Mesenchymal stem cell (in vitro differentiated cells and primary cell): ENCODE results near the gene ARPC3. TPM values are rescaled to one million over a fixed set of nuclear protein-coding genes. Genes with fewer than 3 reads are reported as not detected.

Experiments
- DNase-seq: peaks from one replicate; pipeline ENCODE4 v3.0.0-alpha.2; 2013
- H2AFZ ChIP-seq: one replicate; pipeline ENCODE4 v1.6.1; 2013; ENCODE audit warnings: low read depth, mild to moderate bottlenecking, control low read depth, inconsistent platforms, low read length, moderate library complexity
- H2AK5ac ChIP-seq: 2 replicates; pipeline ENCODE4 v1.6.1; 2013; ENCODE audit warnings: low read length, moderate library complexity, mild to moderate bottlenecking, inconsistent platforms; ENCODE audit not compliant: severe bottlenecking
- H2BK120ac ChIP-seq: one replicate; pipeline ENCODE4 v1.6.1; 2013; ENCODE audit warnings: low read depth, mild to moderate bottlenecking, inconsistent platforms, low read length, moderate library complexity
- H2BK12ac ChIP-seq, 2 experiments: one replicate each; pipeline ENCODE4 v1.6.1; 2013; ENCODE audit warnings: inconsistent platforms in 2 of 2, low read length in 2 of 2, mild to moderate bottlenecking in 2 of 2, moderate library complexity in 2 of 2, control low read depth in 1 of 2
- H2BK15ac ChIP-seq: one replicate; pipeline ENCODE4 v1.6.1; 2013; ENCODE audit warnings: mild to moderate bottlenecking, low read depth, inconsistent platforms; ENCODE audit not compliant: poor library complexity, severe bottlenecking
- H2BK5ac ChIP-seq: 2 replicates; pipeline ENCODE4 v1.6.1; 2013; ENCODE audit warnings: low read depth, mild to moderate bottlenecking, low read length, control low read depth, inconsistent platforms; ENCODE audit not compliant: poor library complexity, severe bottlenecking
- H3K14ac ChIP-seq, 2 experiments: one replicate each; pipeline ENCODE4 v1.6.1; 2013; ENCODE audit warnings: inconsistent platforms in 2 of 2, low read length in 2 of 2, control low read depth in 1 of 2, mild to moderate bottlenecking in 1 of 2, moderate library complexity in 1 of 2
- H3K18ac ChIP-seq, 2 experiments: one replicate each; pipeline ENCODE4 v1.6.1; 2013; ENCODE audit warnings: inconsistent platforms in 2 of 2, low read length in 2 of 2, control low read depth in 1 of 2, low read depth in 1 of 2, mild to moderate bottlenecking in 1 of 2
- H3K23ac ChIP-seq, 2 experiments: one replicate each; pipeline ENCODE4 v1.6.1; 2013; ENCODE audit warnings: inconsistent platforms in 2 of 2, low read length in 2 of 2, mild to moderate bottlenecking in 2 of 2, moderate library complexity in 2 of 2, control low read depth in 1 of 2
- H3K27ac ChIP-seq: 2 replicates; pipeline ENCODE4 v1.5.1; 2013; ENCODE audit warnings: mild to moderate bottlenecking, moderate library complexity, low read length, control low read depth, inconsistent platforms; ENCODE audit not compliant: poor library complexity, severe bottlenecking
- H3K27me3 ChIP-seq, 2 experiments: 2 replicates each; pipeline versions ENCODE4 v1.6.1 to v1.7.0; 2013; ENCODE audit warnings: low read length in 2 of 2, mild to moderate bottlenecking in 2 of 2, moderate library complexity in 2 of 2, control low read depth in 1 of 2, inconsistent platforms in 1 of 2; ENCODE audit not compliant: control insufficient read depth in 1 of 2, insufficient read depth in 1 of 2
- H3K36me3 ChIP-seq, 2 experiments: 2 replicates each; pipeline versions ENCODE4 v1.6.1 to v1.7.0; 2013; ENCODE audit warnings: low read length in 2 of 2, control low read depth in 1 of 2, inconsistent platforms in 1 of 2, low read depth in 1 of 2, mild to moderate bottlenecking in 1 of 2; ENCODE audit not compliant: insufficient read depth in 2 of 2, control insufficient read depth in 1 of 2
- H3K4ac ChIP-seq, 2 experiments: one replicate each; pipeline ENCODE4 v1.6.1; 2013; ENCODE audit warnings: inconsistent platforms in 2 of 2, low read length in 2 of 2, mild to moderate bottlenecking in 2 of 2, moderate library complexity in 2 of 2, control low read depth in 1 of 2, low read depth in 1 of 2
- H3K4me1 ChIP-seq: 2 replicates; pipeline ENCODE4 v1.6.1; 2013; ENCODE audit warnings: low read depth, low read length, control low read depth; ENCODE audit not compliant: control insufficient read depth, insufficient read depth
- H3K4me2 ChIP-seq: 2 replicates; pipeline ENCODE4 v1.6.1; 2013; ENCODE audit warnings: low read length, mild to moderate bottlenecking, inconsistent platforms; ENCODE audit not compliant: poor library complexity, severe bottlenecking
- H3K4me3 ChIP-seq, 2 experiments: 2 replicates each; pipeline versions ENCODE4 v1.5.1 to v1.7.0; 2013; ENCODE audit warnings: low read length in 2 of 2, mild to moderate bottlenecking in 2 of 2, control low read depth in 1 of 2, low read depth in 1 of 2; ENCODE audit not compliant: insufficient read depth in 1 of 2
- H3K79me1 ChIP-seq: replicated peaks from 2 replicates; pipeline ENCODE4 v1.6.1; 2013; ENCODE audit warnings: mild to moderate bottlenecking, control low read depth, low read length, inconsistent platforms; ENCODE audit not compliant: poor library complexity, severe bottlenecking
- H3K9ac ChIP-seq: 2 replicates; pipeline ENCODE4 v1.7.0; 2013; ENCODE audit warnings: mild to moderate bottlenecking, low read length, moderate library complexity
- H3K9me3 ChIP-seq: 2 replicates; pipeline ENCODE4 v1.7.0; 2013; ENCODE audit warnings: mild to moderate bottlenecking, low read length; ENCODE audit not compliant: control insufficient read depth
- H4K8ac ChIP-seq: one replicate; pipeline ENCODE4 v1.6.1; 2013; ENCODE audit warnings: inconsistent platforms, mild to moderate bottlenecking, low read length, moderate library complexity
- H4K91ac ChIP-seq: one replicate; pipeline ENCODE4 v1.6.1; 2013; ENCODE audit warnings: mild to moderate bottlenecking, low read length, inconsistent platforms
- WGBS: methylation state at CpG from one replicate; pipeline ENCODE4 v1.1.7; 2013; ENCODE audit warnings: mixed read lengths; 5-methylcytosine and 5-hydroxymethylcytosine counted together
- polyA plus RNA-seq, 2 experiments: library from polyadenylated mRNA; stranded (reverse); fragments of 200-250 nt; gene quantifications; one replicate each; pipeline ENCODE4 v1.2.3, GENCODE V29; 2013

ARPC3 gene
- 424 TPM for polyA plus RNA-seq (2013, experiment 1 of 2)
- 435 TPM for polyA plus RNA-seq (2013, experiment 2 of 2)

DNA sequence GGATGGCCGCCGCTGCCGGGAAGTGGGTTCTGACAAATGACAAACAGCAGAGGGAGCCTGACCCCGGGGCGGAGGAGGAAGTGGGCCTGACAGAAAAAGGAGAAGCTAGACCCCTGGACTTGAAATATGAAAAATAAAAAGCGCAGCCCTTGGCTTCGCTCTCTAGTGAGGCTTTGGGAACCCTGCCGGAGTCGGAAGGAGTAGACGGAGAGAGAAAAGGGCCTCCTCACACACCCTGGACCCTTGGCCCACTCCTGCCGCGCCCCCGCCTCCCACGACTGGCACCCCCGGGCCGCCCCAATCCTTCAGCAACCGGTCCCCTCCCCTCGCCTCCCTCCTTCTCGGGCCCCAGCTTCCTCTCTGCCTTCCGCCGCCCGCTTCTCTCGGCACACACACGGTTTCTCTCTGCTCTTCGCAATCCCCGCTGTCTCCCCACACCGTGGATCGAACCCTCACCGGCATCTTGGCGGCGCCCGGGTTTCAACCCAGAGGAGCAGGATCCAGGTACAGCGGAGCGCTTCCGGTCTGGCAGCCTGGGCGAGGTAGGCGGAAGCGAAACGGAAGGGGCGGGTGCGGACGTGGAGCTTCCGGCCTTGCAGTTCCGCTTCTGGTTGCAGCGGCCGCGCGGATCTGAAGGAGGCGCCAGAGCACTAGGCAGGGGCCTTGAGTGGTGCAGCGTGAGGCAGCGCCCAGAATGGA is at the start of gene ARPC3:
Gene ARPC3, minus strand, starts transcription at position 539 of the 699 bp plus-strand sequence. Its CDS starts 77 bp downstream, at position 462.
- peak within 1 kb of the TSS; percentile 91 for H2BK120ac ChIP-seq

DNA sequence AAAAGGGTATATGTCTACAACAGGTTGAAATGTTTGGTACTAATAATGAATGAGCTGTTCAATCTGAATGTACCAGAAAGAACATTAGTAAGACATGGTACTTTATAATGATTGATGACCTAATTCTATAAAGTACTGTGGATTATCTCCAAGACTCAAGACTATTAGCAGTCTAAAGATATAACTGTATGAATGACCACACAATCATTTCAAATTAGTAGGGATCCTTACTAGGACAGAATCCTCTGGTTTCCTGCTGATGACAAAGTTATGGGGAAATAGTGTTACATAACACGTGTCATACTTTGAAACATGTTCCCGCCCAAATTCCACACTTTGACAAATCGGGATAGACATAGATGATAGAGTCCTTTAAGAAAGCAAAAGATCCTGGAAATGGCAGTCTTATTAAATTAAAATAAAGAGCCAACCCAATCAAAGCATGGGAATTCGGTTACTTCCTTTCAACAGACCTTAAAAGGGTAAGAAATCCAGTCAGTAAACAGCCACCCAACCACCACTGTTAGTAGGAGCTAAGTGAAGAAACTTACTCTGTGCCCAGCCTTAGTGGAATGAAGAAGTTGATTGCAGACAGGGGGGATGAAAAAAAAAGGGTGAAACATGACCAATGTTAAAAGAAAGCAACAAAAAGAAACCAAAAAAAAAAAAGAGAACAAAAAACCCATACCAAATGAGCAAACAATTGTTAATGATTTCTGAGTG is 49.0 kb upstream of the ARPC3 start:
- WGBS: no CpG with 5 or more reads among the region's 4 CpGs
- Histone ChIP-seq H2BK120ac (no peak overlapping the region), H2BK12ac (no peak overlapping the region)

More for the DNA sequence above, at the start of gene ARPC3:
- Histone ChIP-seq H3K14ac (peak within 1 kb of the TSS in 1 of 2 experiments; percentile 93), H2BK15ac (peak within 1 kb of the TSS; percentile 93), H3K9ac (peak within 1 kb of the TSS; percentile 99), H3K4me3 (peak within 1 kb of the TSS; percentile 85 to 98), H3K36me3 (peaks cover 20 to 36% of the 10 kb centered on the region in 2 experiments), H3K27ac (peak within 1 kb of the TSS; percentile 93), H3K9me3 (no peaks in the 10 kb centered on the region), H2BK5ac (peak within 1 kb of the TSS; percentile 22), H3K23ac (peak within 1 kb of the TSS in 1 of 2 experiments; percentile 5), H3K27me3 (no peaks in the 10 kb centered on the region), H4K91ac (peak within 1 kb of the TSS; percentile 91), H3K4me2 (peak within 1 kb of the TSS; percentile 65), H3K79me1 (peaks cover 3% of the 10 kb centered on the region), H3K4ac (peak within 1 kb of the TSS; percentile 90 to 99), H3K4me1 (peaks cover 3% of the 10 kb centered on the region), H2AFZ (no peak within 1 kb of the TSS), H3K18ac (peak within 1 kb of the TSS; percentile 44 to 89), H2BK12ac (no peak within 1 kb of the TSS), H4K8ac (peak within 1 kb of the TSS; percentile 93), H2AK5ac (peak within 1 kb of the TSS; percentile 88)
- under 1% methylated on average over 43 of the region's 51 CpGs for WGBS
- DNase-seq: peak; percentile 95

DNA sequence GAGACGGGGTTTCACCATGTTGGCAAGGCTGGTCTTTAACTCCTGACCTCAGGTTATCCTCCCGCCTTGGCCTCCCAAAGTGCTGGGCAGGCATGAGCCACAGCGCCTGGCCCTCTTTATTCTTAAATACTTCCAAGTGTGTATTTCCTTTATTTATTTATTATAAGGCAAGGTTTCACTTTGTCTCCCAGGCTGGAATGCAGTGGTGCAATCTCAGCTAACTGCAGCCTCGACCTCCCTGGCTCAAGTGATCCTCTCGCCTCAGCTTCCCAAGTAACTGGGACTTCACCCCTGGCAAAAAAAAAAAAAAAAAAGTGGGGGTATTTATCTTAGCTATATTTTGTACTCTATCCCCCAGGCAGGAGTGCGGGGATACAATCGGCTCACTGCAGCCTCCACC is 25.3 kb upstream of the ARPC3 start:
- H3K23ac ChIP-seq: no peak overlapping the region
- H3K4me3 ChIP-seq: no peak overlapping the region
- no peak overlapping the region for H4K8ac ChIP-seq
- H2BK120ac ChIP-seq: no peak overlapping the region
- H3K27me3 ChIP-seq: no peaks in the 10 kb centered on the region
- peaks cover 12 to 20% of the 10 kb centered on the region in 2 experiments for H3K36me3 ChIP-seq
- H2BK15ac ChIP-seq: no peak overlapping the region
- H2BK5ac ChIP-seq: no peak overlapping the region
- no peak overlapping the region for H2BK12ac ChIP-seq
- no peaks in the 10 kb centered on the region for H3K4me1 ChIP-seq
- H3K79me1 ChIP-seq: peaks cover 11% of the 10 kb centered on the region
- H3K27ac ChIP-seq: no peak overlapping the region
- no peak overlapping the region for H3K14ac ChIP-seq
- H2AK5ac ChIP-seq: no peak overlapping the region
- no peak overlapping the region for H3K18ac ChIP-seq
- H3K9me3 ChIP-seq: no peaks in the 10 kb centered on the region
- H3K4ac ChIP-seq: no peak overlapping the region
- WGBS: 96% methylated on average over 2 of the region's 7 CpGs
- H4K91ac ChIP-seq: no peak overlapping the region
- H3K4me2 ChIP-seq: no peak overlapping the region
- H2AFZ ChIP-seq: no peak overlapping the region
- H3K9ac ChIP-seq: no peak overlapping the region
- peak; percentile 43 for DNase-seq

More for the DNA sequence above, 49.0 kb upstream of the ARPC3 start:
- Histone ChIP-seq H4K91ac (no peak overlapping the region), H3K4me3 (no peak overlapping the region), H3K9me3 (no peaks in the 10 kb centered on the region), H3K18ac (no peak overlapping the region), H4K8ac (no peak overlapping the region), H2BK5ac (no peak overlapping the region), H2AFZ (no peak overlapping the region), H2AK5ac (no peak overlapping the region), H2BK15ac (no peak overlapping the region), H3K23ac (no peak overlapping the region), H3K27ac (no peak overlapping the region), H3K4ac (no peak overlapping the region), H3K36me3 (peaks cover 10 to 35% of the 10 kb centered on the region in 2 experiments), H3K4me2 (no peak overlapping the region), H3K27me3 (no peaks in the 10 kb centered on the region), H3K4me1 (peaks cover 8% of the 10 kb centered on the region), H3K14ac (no peak overlapping the region), H3K79me1 (peaks cover 3% of the 10 kb centered on the region), H3K9ac (peak overlapping the region; percentile 98)
- DNase-seq: peak; percentile 37
